GM12864 (cell line): ENCODE measurements around the gene GEMIN7.
A peak's percentile ranks its signal among the peaks of the same experiment; 100 is the strongest.
"Not testable (repeated sequence)": the region's sequence is repeated elsewhere in the genome, so short reads cannot be mapped to it uniquely, and the experiment has no call there.

Experiments used
- DNase-seq: peaks from one replicate; pipeline ENCODE4 v3.0.0-alpha.2; 2011; ENCODE audit warnings: low read depth
- H3K4me3 ChIP-seq: 2 replicates; pipeline ENCODE4 v1.5.1; 2011; ENCODE audit warnings: mild to moderate bottlenecking, low read depth, low read length, control low read depth
- TF ChIP-seq, protein P1 (sequence below): IDR thresholded peaks from 2 replicates; pipeline ENCODE4 v1.5.1; 2011; ENCODE audit warnings: low read depth, mild to moderate bottlenecking, moderate library complexity, low read length, control low read depth, inconsistent platforms; ENCODE audit errors: missing control alignments

The GEMIN7 gene

DNA sequence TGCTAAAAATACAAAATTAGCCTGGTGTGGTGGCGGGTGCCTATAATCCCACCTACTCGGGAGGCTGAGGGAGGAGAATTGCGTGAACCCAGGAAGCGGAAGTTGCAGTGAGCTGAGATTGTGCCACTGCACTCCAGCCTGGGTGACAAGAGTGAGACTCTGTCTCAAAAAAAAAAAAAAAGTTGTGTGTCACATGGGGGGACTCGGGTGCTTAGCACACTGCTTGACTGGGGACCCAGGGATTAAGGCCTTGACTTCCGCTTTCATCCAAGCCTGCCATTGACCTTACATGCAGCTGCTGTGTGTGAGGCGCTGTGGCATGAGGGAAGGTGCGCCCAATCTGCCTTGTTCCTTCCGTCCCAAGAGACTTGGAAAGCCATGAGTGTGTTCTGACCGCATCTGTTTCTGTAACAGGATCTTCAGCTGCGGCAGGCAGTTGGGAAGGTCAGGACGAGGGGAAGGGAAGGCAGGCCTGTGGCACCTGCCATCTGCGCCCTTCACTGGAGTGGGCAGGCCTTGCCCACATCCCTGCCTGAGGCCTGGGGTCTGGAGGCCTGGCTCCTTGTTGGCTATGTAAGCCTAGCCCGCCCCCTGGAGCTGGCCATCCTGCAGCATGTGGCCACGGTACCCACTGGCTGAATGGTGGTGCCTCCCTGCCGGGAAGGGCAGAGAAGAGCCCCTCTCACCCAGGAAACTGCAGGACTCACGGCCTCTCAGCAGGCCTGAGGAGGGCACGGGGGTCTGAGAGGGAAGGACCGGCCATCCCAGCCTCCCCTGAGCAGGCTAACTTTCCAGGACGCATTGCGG is 37.0 kb downstream of the GEMIN7 start:
- TF ChIP-seq, protein P1, sequence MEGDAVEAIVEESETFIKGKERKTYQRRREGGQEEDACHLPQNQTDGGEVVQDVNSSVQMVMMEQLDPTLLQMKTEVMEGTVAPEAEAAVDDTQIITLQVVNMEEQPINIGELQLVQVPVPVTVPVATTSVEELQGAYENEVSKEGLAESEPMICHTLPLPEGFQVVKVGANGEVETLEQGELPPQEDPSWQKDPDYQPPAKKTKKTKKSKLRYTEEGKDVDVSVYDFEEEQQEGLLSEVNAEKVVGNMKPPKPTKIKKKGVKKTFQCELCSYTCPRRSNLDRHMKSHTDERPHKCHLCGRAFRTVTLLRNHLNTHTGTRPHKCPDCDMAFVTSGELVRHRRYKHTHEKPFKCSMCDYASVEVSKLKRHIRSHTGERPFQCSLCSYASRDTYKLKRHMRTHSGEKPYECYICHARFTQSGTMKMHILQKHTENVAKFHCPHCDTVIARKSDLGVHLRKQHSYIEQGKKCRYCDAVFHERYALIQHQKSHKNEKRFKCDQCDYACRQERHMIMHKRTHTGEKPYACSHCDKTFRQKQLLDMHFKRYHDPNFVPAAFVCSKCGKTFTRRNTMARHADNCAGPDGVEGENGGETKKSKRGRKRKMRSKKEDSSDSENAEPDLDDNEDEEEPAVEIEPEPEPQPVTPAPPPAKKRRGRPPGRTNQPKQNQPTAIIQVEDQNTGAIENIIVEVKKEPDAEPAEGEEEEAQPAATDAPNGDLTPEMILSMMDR = no peak
- H3K4me3 ChIP-seq = no peak overlapping the region
- DNase-seq = no peak

DNA sequence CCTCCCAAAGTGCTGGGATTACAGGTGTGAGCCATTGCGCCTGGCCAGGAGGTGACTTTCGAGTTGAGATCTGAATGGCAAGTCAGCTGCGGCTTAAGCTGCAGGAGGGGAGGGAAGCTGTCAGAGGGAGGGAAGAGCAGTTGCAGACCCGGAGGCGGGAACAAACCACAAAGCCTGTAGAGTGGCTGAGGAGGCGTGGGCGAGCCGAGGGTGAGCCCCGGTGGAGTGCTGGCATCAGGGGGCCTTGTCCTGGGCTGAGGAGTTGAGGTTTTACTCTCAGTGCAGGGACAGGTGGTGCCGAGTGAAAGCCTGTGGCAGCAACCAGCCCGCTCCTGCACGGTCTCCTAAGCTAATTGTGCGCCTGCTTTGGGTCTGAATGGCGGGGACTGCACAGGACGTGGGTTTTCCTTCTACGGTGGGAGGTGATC is 38.1 kb downstream of the GEMIN7 start:
- H3K4me3 ChIP-seq = no peak overlapping the region
- peak; percentile 73 for DNase-seq
- TF ChIP-seq, protein P1 = no peak

DNA sequence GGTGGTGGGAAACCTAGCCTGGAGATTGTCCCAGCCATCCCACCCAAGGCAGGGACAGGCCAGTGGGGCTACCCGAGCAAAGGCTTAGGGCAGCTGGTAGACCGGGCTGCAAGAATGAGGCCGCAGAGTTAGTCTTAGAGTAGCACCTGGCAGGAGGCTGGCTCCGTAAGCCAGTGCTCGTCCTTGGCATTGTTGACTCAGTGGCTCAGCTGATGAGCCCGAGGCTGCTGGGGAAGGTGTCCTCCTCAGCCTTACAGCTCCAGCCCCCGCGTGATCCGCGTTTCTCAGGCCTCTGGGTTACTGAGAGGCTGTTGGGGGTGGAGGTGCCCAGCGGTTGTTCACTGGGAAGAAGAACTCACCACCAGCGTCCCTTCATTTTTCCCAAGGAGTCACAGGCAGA is 38.6 kb downstream of the GEMIN7 start:
- no peak overlapping the region for H3K4me3 ChIP-seq
- TF ChIP-seq, protein P1 = no peak
- DNase-seq = no peak

DNA sequence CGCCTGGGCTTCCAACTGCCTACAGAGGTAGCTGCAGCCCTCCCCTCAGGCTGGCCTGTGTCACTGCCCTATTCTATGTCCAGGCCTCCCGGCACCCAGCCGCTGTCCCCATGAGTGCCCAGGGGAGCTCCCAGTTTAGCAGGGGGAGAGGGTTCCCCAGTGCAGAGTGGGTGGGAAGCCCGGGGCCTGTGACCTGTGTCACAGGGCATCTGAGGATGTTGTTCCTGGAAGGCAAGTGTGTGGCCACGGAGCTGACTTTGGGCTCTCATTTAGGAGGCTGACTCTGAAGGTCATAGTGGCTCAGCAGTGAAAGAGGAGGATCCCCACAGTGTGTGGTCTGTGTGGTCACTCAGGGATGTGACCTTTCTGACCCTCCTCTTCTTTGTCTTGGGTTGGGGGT is 39.0 kb downstream of the GEMIN7 start:
- no peak for DNase-seq
- peak overlapping the region; percentile 1; the same call in 1 of the 2 replicates for H3K4me3 ChIP-seq
- TF ChIP-seq, protein P1 = no peak

DNA sequence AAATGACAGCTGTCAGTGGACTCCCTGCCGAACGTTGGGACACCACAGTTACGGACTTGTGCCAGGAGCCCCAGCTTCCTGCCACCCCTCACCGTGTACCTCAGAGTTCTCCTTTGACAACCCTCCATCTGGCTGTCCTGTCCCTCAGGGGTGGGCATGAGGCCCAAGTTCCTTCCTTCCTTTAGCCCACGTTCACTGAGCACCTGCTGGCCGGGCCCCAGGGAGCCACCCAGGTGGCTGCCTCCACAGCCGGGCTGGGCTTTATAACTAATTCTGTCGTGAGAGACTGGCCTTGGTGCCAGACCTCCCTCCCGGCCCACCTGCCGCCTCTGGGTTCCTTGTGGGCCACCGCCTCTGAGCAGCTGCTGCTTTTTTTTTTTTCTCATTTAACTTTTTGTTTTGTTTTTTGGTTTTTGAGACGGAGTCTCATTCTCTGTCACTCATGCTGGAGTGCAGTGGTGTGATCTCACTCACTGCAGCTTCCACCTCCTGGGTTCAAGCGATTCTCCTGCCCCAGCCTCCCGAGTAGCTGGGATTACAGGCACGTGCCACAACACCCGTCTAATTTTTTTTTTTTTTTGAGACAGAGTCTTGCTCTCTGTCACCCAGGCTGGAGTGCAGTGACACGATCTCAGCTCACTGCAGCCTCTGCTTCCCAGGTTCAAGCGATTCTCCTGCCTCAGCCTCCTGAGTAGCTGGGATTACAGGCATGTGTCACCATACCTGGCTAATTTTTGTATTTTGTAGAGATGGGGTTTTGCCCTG is 39.7 kb downstream of the GEMIN7 start:
- not testable (repeated sequence) for DNase-seq
- peak overlapping the region; percentile 1; the same call in 1 of the 2 replicates for H3K4me3 ChIP-seq

DNA sequence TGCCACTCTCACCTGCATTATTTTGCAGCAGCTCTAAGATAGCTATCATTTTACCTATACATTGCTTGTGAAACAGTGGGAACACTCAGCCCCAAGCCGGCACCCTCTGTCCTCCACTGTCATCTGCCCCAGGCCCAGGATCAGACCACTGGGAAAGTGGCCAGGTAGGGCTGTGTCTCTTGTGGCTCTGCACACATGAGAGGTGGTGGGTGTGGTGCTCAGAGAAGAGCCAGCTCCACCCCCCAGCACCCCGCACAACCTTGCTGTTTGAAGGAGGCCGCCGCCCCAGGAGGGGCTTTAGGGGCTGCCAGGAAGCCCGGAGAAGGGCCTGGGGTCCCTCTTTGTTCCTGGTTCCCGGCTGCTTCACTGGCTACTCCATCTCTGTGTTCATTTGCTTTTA is 40.5 kb downstream of the GEMIN7 start:
- DNase-seq = no peak
- TF ChIP-seq, protein P1 = no peak
- H3K4me3 ChIP-seq = no peak overlapping the region

GRCh38 chr19:45121827-45122345 is 42.8 kb downstream of the GEMIN7 start:
- TF ChIP-seq, protein P1 = no peak
- H3K4me3 ChIP-seq = no peak overlapping the region

More at GRCh38 chr19:45121827-45122345, 42.8 kb downstream of the GEMIN7 start:
- DNase-seq = no peak
